A549 (cell line): ENCODE data around the gene ABCA13. TPM values are rescaled to one million over a fixed set of nuclear protein-coding genes. Genes with fewer than 3 reads are reported as not detected.

Experiments
- ATAC-seq, 2 experiments: fragments of 200-7000 bp in 1 of 2; fragments of >200 bp in 1 of 2; cut with Nextera tagmentation in 1 of 2; cut with Tn5 transposase in 1 of 2; 3 replicates each; pipeline versions ENCODE4 v1.8.0 to v1.9.1; 2018 to 2020; ENCODE audit warnings: mild to moderate bottlenecking in 1 of 2, moderate library complexity in 1 of 2
- CTCF ChIA-PET: fragments of 300-600 bp; sonication (Branson Sonifier 250); formaldehyde crosslinking; extraction: SDS; loops from one replicate; lab custom pipeline; 2021; ENCODE audit warnings: antibody characterized with exemption, inconsistent platforms; lab: Yijun Ruan, JAX
- POLR2A ChIA-PET: fragments of 350-600 bp; formaldehyde crosslinking; extraction: SDS; loops from one replicate; lab custom pipeline; 2021; ENCODE audit warnings: antibody characterized with exemption, inconsistent platforms; lab: Yijun Ruan, JAX
- DNase-seq, 2 experiments: peaks; one replicate each; pipeline versions ENCODE4 v3.0.0 to v3.0.0-alpha.2; 2011 to 2016; ENCODE audit warnings: low read depth in 1 of 2, low spot score in 1 of 2
- FAIRE-seq: peaks from 2 replicates; lab custom pipeline; 2011; peaks lifted over from hg19 to GRCh38; lab: Jason Lieb, UNC
- H3K27ac ChIP-seq, 2 experiments: fragments of >200 bp; sonication (Bioruptor Twin); formaldehyde crosslinking; 3 replicates each; pipeline ENCODE4 v1.5.1; 2016 to 2017
- H3K4me1 ChIP-seq: fragments of >200 bp; sonication (Bioruptor Twin); formaldehyde crosslinking; 3 replicates; pipeline ENCODE4 v1.6.1; 2016
- H3K4me2 ChIP-seq: fragments of >200 bp; sonication (Bioruptor Twin); formaldehyde crosslinking; 3 replicates; pipeline ENCODE4 v1.6.1; 2016
- H3K4me3 ChIP-seq: fragments of >200 bp; sonication (Bioruptor Twin); formaldehyde crosslinking; 3 replicates; pipeline ENCODE4 v1.5.1; 2016
- H3K9me3 ChIP-seq: fragments of >200 bp; sonication (Bioruptor Twin); formaldehyde crosslinking; 3 replicates; pipeline ENCODE4 v1.6.1; 2016
- CHD4 ChIP-seq: fragments of 200-600 bp; sonication (generic); IDR thresholded peaks from 2 replicates; pipeline ENCODE4 v1.6.1; 2016; ENCODE audit warnings: antibody characterized with exemption, mild to moderate bottlenecking, borderline replicate concordance
- EHMT2 ChIP-seq: fragments of 200-600 bp; sonication (generic); IDR thresholded peaks from 2 replicates; pipeline ENCODE4 v1.6.1; 2016; ENCODE audit warnings: antibody characterized with exemption, low read depth, mild to moderate bottlenecking, moderate library complexity
- EP300 ChIP-seq, 2 experiments: fragments of >200 bp; sonication (Bioruptor Twin); formaldehyde crosslinking; IDR thresholded peaks; 2 replicates in 1 of 2; 3 replicates in 1 of 2; pipeline ENCODE4 v1.6.1; 2016 to 2017
- HDAC2 ChIP-seq: fragments of 200-600 bp; sonication (generic); IDR thresholded peaks from 2 replicates; pipeline ENCODE4 v1.6.1; 2016
- HOXA7 ChIP-seq: fragments of 250-450 bp; sonication (Bioruptor Pico); IDR thresholded peaks from 2 replicates; pipeline ENCODE4 v1.5.0; 2020; ENCODE audit warnings: mild to moderate bottlenecking, moderate library complexity
- HOXB5 ChIP-seq: fragments of 250-450 bp; sonication (Bioruptor Pico); IDR thresholded peaks from 2 replicates; pipeline ENCODE4 v1.5.0; 2020; ENCODE audit warnings: mild to moderate bottlenecking, moderate library complexity
- JUNB ChIP-seq: fragments of >200 bp; sonication (Bioruptor Twin); formaldehyde crosslinking; IDR thresholded peaks from 2 replicates; pipeline ENCODE4 v1.6.1; 2016
- KDM1A ChIP-seq: fragments of 200-600 bp; sonication (generic); IDR thresholded peaks from 2 replicates; pipeline ENCODE4 v1.6.1; 2016; ENCODE audit warnings: low read depth, mild to moderate bottlenecking
- MAFK ChIP-seq: fragments of 450-650 bp; IDR thresholded peaks from 2 replicates; pipeline ENCODE4 v1.6.1; 2014; ENCODE audit not compliant: partially characterized antibody
- NFE2L2 ChIP-seq: fragments of 150-350 bp; conservative IDR thresholded peaks from 2 replicates; pipeline ENCODE4 v1.6.1; 2014; ENCODE audit warnings: low read length
- NR3C1 ChIP-seq: fragments of >200 bp; sonication (Bioruptor Twin); formaldehyde crosslinking; IDR thresholded peaks from 3 replicates; pipeline ENCODE4 v1.6.1; 2017
- POLR2A ChIP-seq: IDR thresholded peaks from 2 replicates; pipeline ENCODE4 v1.6.1; 2012; ENCODE audit warnings: mild to moderate bottlenecking, low read length
- POLR2AphosphoS2 ChIP-seq: conservative IDR thresholded peaks from 2 replicates; pipeline ENCODE4 v1.6.1; 2012; ENCODE audit warnings: low read length, improper control_type of control experiment, inconsistent platforms
- RAD21 ChIP-seq, 2 experiments: fragments of >200 bp in 1 of 2; sonication (Bioruptor Twin) in 1 of 2; formaldehyde crosslinking in 1 of 2; IDR thresholded peaks in 1 of 2; conservative IDR thresholded peaks in 1 of 2; 2 replicates in 1 of 2; 3 replicates in 1 of 2; pipeline ENCODE4 v1.6.1; 2012 to 2018; ENCODE audit warnings: inconsistent platforms in 1 of 2
- RFX5 ChIP-seq: fragments of 450-650 bp; IDR thresholded peaks from 2 replicates; pipeline ENCODE4 v1.7.1; 2014; ENCODE audit warnings: antibody characterized with exemption, mild to moderate bottlenecking, moderate library complexity
- SMC3 ChIP-seq: fragments of >200 bp; sonication (Bioruptor Twin); formaldehyde crosslinking; IDR thresholded peaks from 3 replicates; pipeline ENCODE4 v1.6.1; 2018; ENCODE audit warnings: inconsistent platforms
- TFCP2L1 ChIP-seq: fragments of 250-450 bp; sonication (Bioruptor Pico); IDR thresholded peaks from 2 replicates; pipeline ENCODE4 v1.5.0; 2021; ENCODE audit warnings: mild to moderate bottlenecking
- TP53 ChIP-seq: fragments of 250-450 bp; sonication (Bioruptor Pico); IDR thresholded peaks from 2 replicates; pipeline ENCODE4 v1.5.0; 2021; ENCODE audit warnings: mild to moderate bottlenecking, moderate library complexity
- USF2 ChIP-seq: fragments of 450-650 bp; IDR thresholded peaks from 2 replicates; pipeline ENCODE4 v1.6.1; 2014; ENCODE audit warnings: antibody characterized with exemption
- ZNF302 ChIP-seq: fragments of 250-450 bp; sonication (Bioruptor Pico); IDR thresholded peaks from 2 replicates; pipeline ENCODE4 v1.9.0; 2021; ENCODE audit warnings: inconsistent platforms, mild to moderate bottlenecking, moderate library complexity
- WGBS: methylation state at CpG from one replicate; pipeline ENCODE4 v1.1.6; 2017; ENCODE audit errors: missing lambda C conversion rate; 5-methylcytosine and 5-hydroxymethylcytosine counted together
- polyA plus RNA-seq, 4 experiments: library from polyadenylated mRNA; depleted of rRNA in 3 of 4; stranded (reverse); fragments of >200 nt; fragmentation: RNase III in 1 of 4; extraction: RNeasy Plus Mini Kit Qiagen cat#74134 plus additional on column Dnase treatment in 1 of 4; gene quantifications; 2 replicates in 3 of 4; 3 replicates in 1 of 4; pipeline ENCODE4 v1.2.3, GENCODE V29; 2011 to 2017
- TF ChIP-seq, protein P1 (sequence below): fragments of >200 bp; sonication (Bioruptor Twin); formaldehyde crosslinking; IDR thresholded peaks from 2 replicates; pipeline ENCODE4 v1.6.1; 2016
- TF ChIP-seq, protein P2 (sequence below): IDR thresholded peaks from 2 replicates; pipeline ENCODE4 v1.6.1; 2012
- TF ChIP-seq, protein P3 (sequence below): fragments of 250-450 bp; sonication (Bioruptor Pico); IDR thresholded peaks from 2 replicates; pipeline ENCODE4 v1.5.0; 2020; ENCODE audit warnings: low read depth, mild to moderate bottlenecking, moderate library complexity
- TF ChIP-seq, protein P4 (sequence below): fragments of 200-600 bp; sonication (generic); IDR thresholded peaks from 2 replicates; pipeline ENCODE4 v1.6.1; 2016; ENCODE audit warnings: antibody characterized with exemption, mild to moderate bottlenecking, moderate library complexity
- TF ChIP-seq, protein P5 (sequence below): IDR thresholded peaks from 2 replicates; pipeline ENCODE4 v1.6.1; 2012
- TF ChIP-seq, protein P6 (sequence below): fragments of >200 bp; sonication (Bioruptor Twin); formaldehyde crosslinking; IDR thresholded peaks from 3 replicates; pipeline ENCODE4 v1.5.1; 2016

The ABCA13 gene
- polyA plus RNA-seq, 2 of the 4 experiments (the other 2 are of a cell fraction), result 0.01 TPM; not detected in 1

- TF ChIP-seq USF2 (no peak), EHMT2 (no peak), MAFK (no peak)
- TF ChIP-seq, protein P1, sequence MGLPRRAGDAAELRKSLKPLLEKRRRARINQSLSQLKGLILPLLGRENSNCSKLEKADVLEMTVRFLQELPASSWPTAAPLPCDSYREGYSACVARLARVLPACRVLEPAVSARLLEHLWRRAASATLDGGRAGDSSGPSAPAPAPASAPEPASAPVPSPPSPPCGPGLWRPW, result no peak
- TF ChIP-seq, all 56 proteins: peak for 0
These were observed 237.5 kb downstream of the ABCA13 start (continued) for GRCh38 chr7:48408731-48409130.

DNA sequence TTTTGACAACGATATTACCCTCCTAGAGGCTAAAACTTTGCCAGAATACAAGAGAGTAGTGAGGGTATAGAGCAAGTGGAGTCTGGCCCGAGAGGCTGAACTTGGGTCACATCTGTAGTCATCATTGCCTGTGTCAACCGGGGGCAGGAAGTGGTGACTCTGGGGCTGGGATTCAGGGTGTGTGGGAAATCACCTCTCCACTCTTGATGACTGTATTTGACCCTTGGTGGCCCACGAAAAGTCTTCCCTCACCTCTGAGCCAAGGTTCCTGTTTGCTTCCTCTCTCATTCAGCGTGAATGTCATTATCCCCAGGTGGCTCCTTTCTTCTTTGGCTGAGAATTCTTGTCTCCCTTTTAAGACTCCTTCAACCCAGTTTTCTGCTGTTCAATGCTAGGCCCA, 240.4 kb downstream of the ABCA13 start:
- CTCF ChIA-PET, result no interaction called here
- no peaks in the 10 kb centered on the region for H3K4me1 ChIP-seq
- H3K27ac ChIP-seq, result no peak overlapping the region
- ATAC-seq, result no peak
- H3K4me2 ChIP-seq, result no peak overlapping the region
- POLR2A ChIA-PET, result no interaction called here
- no peak for DNase-seq
- TF ChIP-seq TFCP2L1 (no peak), EHMT2 (no peak), RAD21 (conservative IDR thresholded peaks at IDR 0.05 in 1 of 2, IDR thresholded peaks at IDR 0.05 in 1 of 2) (no peak), NFE2L2 (no peak), HOXA7 (CRISPR knock-in tag) (no peak), USF2 (no peak), CHD4 (no peak), HDAC2 (no peak), TP53 (CRISPR knock-in tag) (no peak), HOXB5 (CRISPR knock-in tag) (no peak), EP300 (IDR thresholded peaks at IDR 0.05) (no peak), NR3C1 (no peak), SMC3 (no peak)
- TF ChIP-seq, protein P2, sequence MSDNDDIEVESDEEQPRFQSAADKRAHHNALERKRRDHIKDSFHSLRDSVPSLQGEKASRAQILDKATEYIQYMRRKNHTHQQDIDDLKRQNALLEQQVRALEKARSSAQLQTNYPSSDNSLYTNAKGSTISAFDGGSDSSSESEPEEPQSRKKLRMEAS, result no peak
- TF ChIP-seq, protein P3, sequence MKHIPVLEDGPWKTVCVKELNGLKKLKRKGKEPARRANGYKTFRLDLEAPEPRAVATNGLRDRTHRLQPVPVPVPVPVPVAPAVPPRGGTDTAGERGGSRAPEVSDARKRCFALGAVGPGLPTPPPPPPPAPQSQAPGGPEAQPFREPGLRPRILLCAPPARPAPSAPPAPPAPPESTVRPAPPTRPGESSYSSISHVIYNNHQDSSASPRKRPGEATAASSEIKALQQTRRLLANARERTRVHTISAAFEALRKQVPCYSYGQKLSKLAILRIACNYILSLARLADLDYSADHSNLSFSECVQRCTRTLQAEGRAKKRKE, result no peak
- TF ChIP-seq, all 56 proteins: peak for 0
- no peak for FAIRE-seq
- Histone ChIP-seq H3K4me3 (no peak overlapping the region), H3K9me3 (no peaks in the 10 kb centered on the region)
- 27% methylated on average over 5 of the region's 5 CpGs for WGBS

GRCh38 chr7:48414011-48414732, 242.9 kb downstream of the ABCA13 start:
- DNase-seq, result no peak
- POLR2A ChIA-PET, result no interaction called here
- H3K4me2 ChIP-seq, result no peak overlapping the region
- TF ChIP-seq, protein P1, result no peak
- no peak for TF ChIP-seq KDM1A
- TF ChIP-seq, protein P4, sequence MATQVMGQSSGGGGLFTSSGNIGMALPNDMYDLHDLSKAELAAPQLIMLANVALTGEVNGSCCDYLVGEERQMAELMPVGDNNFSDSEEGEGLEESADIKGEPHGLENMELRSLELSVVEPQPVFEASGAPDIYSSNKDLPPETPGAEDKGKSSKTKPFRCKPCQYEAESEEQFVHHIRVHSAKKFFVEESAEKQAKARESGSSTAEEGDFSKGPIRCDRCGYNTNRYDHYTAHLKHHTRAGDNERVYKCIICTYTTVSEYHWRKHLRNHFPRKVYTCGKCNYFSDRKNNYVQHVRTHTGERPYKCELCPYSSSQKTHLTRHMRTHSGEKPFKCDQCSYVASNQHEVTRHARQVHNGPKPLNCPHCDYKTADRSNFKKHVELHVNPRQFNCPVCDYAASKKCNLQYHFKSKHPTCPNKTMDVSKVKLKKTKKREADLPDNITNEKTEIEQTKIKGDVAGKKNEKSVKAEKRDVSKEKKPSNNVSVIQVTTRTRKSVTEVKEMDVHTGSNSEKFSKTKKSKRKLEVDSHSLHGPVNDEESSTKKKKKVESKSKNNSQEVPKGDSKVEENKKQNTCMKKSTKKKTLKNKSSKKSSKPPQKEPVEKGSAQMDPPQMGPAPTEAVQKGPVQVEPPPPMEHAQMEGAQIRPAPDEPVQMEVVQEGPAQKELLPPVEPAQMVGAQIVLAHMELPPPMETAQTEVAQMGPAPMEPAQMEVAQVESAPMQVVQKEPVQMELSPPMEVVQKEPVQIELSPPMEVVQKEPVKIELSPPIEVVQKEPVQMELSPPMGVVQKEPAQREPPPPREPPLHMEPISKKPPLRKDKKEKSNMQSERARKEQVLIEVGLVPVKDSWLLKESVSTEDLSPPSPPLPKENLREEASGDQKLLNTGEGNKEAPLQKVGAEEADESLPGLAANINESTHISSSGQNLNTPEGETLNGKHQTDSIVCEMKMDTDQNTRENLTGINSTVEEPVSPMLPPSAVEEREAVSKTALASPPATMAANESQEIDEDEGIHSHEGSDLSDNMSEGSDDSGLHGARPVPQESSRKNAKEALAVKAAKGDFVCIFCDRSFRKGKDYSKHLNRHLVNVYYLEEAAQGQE, result no peak
- no peak for TF ChIP-seq MAFK
- TF ChIP-seq, protein P5, sequence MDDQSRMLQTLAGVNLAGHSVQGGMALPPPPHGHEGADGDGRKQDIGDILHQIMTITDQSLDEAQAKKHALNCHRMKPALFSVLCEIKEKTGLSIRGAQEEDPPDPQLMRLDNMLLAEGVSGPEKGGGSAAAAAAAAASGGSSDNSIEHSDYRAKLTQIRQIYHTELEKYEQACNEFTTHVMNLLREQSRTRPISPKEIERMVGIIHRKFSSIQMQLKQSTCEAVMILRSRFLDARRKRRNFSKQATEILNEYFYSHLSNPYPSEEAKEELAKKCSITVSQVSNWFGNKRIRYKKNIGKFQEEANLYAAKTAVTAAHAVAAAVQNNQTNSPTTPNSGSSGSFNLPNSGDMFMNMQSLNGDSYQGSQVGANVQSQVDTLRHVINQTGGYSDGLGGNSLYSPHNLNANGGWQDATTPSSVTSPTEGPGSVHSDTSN, result no peak
- TF ChIP-seq POLR2A, result no peak
- TF ChIP-seq POLR2AphosphoS2, result no peak
- no peak for TF ChIP-seq JUNB
- TF ChIP-seq, protein P6, sequence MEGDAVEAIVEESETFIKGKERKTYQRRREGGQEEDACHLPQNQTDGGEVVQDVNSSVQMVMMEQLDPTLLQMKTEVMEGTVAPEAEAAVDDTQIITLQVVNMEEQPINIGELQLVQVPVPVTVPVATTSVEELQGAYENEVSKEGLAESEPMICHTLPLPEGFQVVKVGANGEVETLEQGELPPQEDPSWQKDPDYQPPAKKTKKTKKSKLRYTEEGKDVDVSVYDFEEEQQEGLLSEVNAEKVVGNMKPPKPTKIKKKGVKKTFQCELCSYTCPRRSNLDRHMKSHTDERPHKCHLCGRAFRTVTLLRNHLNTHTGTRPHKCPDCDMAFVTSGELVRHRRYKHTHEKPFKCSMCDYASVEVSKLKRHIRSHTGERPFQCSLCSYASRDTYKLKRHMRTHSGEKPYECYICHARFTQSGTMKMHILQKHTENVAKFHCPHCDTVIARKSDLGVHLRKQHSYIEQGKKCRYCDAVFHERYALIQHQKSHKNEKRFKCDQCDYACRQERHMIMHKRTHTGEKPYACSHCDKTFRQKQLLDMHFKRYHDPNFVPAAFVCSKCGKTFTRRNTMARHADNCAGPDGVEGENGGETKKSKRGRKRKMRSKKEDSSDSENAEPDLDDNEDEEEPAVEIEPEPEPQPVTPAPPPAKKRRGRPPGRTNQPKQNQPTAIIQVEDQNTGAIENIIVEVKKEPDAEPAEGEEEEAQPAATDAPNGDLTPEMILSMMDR, result no peak
- TF ChIP-seq RFX5, result no peak
- TF ChIP-seq NR3C1, result no peak
- no peak for TF ChIP-seq ZNF302 (CRISPR knock-in tag)

More at GRCh38 chr7:48414011-48414732, 242.9 kb downstream of the ABCA13 start:
- FAIRE-seq, result no peak
- H3K27ac ChIP-seq, result no peak overlapping the region
- H3K4me3 ChIP-seq, result no peak overlapping the region
- 23% methylated on average over 10 of the region's 10 CpGs for WGBS
- no peak for ATAC-seq
- no peaks in the 10 kb centered on the region for H3K9me3 ChIP-seq
- H3K4me1 ChIP-seq, result no peaks in the 10 kb centered on the region
- CTCF ChIA-PET, result interaction anchor here (0.6 to 1.8 kb wide), 2 partner anchors 37 to 114 kb away, joined by 3 to 5 read pairs; no protein-coding TSS in a partner anchor
